ENCODE data around the gene KIF3B.
"Not testable (repeated sequence)": the region's sequence is repeated elsewhere in the genome, so short reads cannot be mapped to it uniquely, and the experiment has no call there.

The KIF3B gene

GRCh38 chr20:32248043-32248442, 29.4 kb upstream of the KIF3B start:
- H3K4me3 ChIP-seq (ENCODE audit: low read depth, low read length), result no peak overlapping the region
- TF ChIP-seq CTCF (IDR thresholded peaks at IDR 0.05; ENCODE audit: low read depth, low read length, missing control alignments), result no peak
- DNase-seq (ENCODE audit: low read depth), result no peak

- DNase-seq (ENCODE audit: low read depth), result no peak
- TF ChIP-seq CTCF (IDR thresholded peaks at IDR 0.05; ENCODE audit: low read depth, low read length, missing control alignments), result no peak
- no peak overlapping the region for H3K4me3 ChIP-seq (ENCODE audit: low read depth, low read length)
Observed at GRCh38 chr20:32249030-32249738, 28.3 kb upstream of the KIF3B start.

GRCh38 chr20:32251470-32251869, 26.0 kb upstream of the KIF3B start:
- no peak for DNase-seq (ENCODE audit: low read depth)
- no peak for TF ChIP-seq CTCF (IDR thresholded peaks at IDR 0.05; ENCODE audit: low read depth, low read length, missing control alignments)
- no peak overlapping the region for H3K4me3 ChIP-seq (ENCODE audit: low read depth, low read length)

- no peak overlapping the region for H3K4me3 ChIP-seq (ENCODE audit: low read depth, low read length)
- no peak for DNase-seq (ENCODE audit: low read depth)
- TF ChIP-seq CTCF (IDR thresholded peaks at IDR 0.05; ENCODE audit: low read depth, low read length, missing control alignments), result no peak
Observed at GRCh38 chr20:32252189-32252588, 25.3 kb upstream of the KIF3B start.

- H3K4me3 ChIP-seq (ENCODE audit: low read depth, low read length); DNase-seq (ENCODE audit: low read depth): not testable (repeated sequence)
Observed at GRCh38 chr20:32260973-32261372, 16.5 kb upstream of the KIF3B start.

GRCh38 chr20:32261644-32262043, 15.8 kb upstream of the KIF3B start:
- TF ChIP-seq CTCF (IDR thresholded peaks at IDR 0.05; ENCODE audit: low read depth, low read length, missing control alignments), result no peak
- DNase-seq (ENCODE audit: low read depth), result no peak
- H3K4me3 ChIP-seq (ENCODE audit: low read depth, low read length), result no peak overlapping the region

- H3K4me3 ChIP-seq (ENCODE audit: low read depth, low read length), result no peak overlapping the region
- no peak for TF ChIP-seq CTCF (IDR thresholded peaks at IDR 0.05; ENCODE audit: low read depth, low read length, missing control alignments)
- DNase-seq (ENCODE audit: low read depth), result no peak
Observed at GRCh38 chr20:32263398-32263954, 14.0 kb upstream of the KIF3B start.

All from GM12864 (cell line).